GM19467 (cell line): Measurements from ENCODE around the gene PRDM16.
"Not testable (repeated sequence)": the region's sequence is repeated elsewhere in the genome, so short reads cannot be mapped to it uniquely, and the experiment has no call there.

Source experiments
- ATAC-seq: cut with Tn5 transposase; IDR thresholded peaks from one replicate; pipeline ENCODE4 v1.9.1; 2021; ENCODE audit warnings: mild to moderate bottlenecking, moderate library complexity; ENCODE audit not compliant: unreplicated experiment

Gene PRDM16

GRCh38 chr1:3271866-3272265, 202.9 kb downstream of the PRDM16 start:
- no peak for ATAC-seq

DNA sequence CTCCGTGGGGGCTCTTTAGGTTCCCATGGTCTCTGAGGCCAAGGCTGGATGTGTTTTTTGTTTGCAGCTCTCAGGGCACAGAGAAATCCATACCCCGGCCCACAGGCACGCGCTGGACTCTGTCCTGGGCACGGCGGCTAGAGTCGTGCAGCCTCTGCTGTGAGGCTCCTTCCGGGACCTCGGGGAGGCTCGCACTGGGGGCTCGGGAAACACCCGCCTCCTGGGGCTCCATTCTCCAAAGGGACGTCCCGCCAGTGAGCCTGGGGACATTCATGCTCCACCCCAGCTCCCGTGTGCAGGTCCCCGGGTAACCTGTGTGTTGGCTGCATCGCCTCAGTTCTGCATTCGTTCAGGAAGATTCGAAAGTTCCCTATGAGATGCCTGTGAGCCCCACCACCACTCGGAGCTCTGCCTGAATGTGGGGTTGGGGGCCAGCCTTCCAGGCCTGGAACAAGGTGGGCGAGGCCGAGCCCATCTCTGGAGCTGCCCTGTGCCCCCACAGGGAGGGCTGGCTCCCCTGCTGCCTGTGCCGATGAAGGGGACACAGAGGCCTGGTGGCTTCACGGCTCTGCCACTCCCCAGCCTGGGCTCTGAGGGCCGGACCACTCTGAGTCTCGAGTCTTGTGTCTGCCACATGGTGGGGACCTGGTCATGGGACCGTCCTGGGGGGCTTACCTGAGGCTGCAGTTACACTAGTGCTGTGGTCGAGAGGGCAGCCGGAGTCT, 203.5 kb downstream of the PRDM16 start:
- ATAC-seq, result no peak

DNA sequence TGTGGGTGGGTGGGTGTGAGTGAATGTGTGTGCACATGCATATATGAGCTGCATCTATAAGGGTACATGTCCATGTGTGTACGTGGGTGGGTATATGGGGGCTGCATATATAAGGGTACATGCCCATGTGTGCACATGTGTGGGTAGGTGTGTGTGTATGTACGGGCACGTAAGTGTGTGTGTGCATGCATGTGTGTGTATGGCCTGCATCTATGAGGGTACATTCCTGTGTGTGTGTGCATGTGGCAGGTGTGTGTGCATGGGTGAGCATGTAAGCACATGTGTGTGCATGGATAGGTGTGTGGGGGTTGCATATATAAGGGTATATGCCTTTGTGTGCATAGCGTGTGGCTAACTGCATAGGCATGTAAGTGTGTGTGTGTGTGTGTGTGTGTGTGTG, 204.4 kb downstream of the PRDM16 start:
- ATAC-seq, result no peak

- ATAC-seq, result no peak
Observed at GRCh38 chr1:3274972-3275371, 206.0 kb downstream of the PRDM16 start.

DNA sequence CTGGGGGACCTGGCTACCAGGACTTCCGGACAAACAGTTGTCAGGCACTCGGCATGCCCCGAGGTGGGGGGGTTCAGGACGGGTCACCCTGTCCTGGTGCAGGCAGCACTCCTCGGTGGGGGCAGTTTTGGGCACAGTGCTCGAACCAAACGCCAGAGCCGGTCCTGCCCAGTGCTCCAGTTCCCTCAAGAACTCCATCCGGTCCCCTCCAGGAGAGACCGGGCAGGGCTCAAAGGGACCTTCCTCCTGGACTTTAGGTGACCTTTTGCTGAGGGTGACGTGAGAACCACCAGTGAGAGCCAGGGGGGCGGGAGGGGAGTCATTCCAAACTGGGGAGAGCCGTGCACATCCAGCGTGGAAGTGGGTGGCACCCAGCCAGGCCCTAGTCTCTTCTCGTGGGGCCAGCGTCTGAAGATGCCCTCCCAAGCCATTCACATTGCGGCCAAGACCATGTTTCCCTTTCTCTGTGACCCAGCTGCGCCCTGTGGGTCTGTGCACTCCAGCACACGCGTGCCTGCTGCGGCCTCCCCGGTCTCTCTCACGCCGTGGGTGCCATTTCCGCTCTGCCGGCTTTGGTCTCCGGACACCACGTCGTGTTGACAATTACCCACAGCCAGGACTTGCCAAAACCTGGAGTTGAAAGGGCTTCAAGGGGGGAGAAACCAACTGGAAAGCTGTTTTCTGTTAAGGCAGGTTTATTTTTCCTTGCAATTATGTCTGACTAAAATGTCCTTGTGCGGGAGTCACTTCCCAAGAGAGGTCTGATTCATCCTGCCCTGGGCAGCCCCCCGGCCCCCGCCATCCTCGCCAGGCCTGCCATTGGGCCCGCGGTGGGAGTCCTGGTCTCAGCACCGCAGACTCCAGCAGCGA, 206.7 kb downstream of the PRDM16 start:
- no peak for ATAC-seq

- ATAC-seq, result no peak
Observed at GRCh38 chr1:3276341-3276800, 207.4 kb downstream of the PRDM16 start.

DNA sequence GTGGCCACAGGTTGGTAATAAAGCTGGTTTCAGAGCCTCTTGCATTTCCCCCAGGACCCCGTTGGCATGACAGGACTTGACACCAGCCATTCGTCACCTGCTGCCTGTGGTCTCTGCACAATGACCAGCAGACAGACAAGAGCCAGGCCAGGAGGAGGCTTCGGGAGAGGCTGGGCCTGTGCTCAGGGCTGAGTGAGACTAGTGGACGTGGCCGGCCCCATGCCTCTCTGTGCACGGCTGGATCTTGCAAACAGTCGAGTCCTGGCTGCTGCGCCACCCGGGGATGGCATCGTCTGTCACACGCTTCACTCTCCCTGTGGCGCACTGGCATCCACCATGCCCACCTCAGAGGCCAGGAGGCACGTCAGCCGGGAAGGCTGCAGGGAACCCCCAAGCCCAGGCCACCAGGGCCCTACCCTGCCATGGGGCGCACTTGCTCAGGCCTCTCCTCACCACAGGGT, 208.0 kb downstream of the PRDM16 start:
- no peak for ATAC-seq

GRCh38 chr1:3277623-3278022, 208.6 kb downstream of the PRDM16 start:
- no peak for ATAC-seq

DNA sequence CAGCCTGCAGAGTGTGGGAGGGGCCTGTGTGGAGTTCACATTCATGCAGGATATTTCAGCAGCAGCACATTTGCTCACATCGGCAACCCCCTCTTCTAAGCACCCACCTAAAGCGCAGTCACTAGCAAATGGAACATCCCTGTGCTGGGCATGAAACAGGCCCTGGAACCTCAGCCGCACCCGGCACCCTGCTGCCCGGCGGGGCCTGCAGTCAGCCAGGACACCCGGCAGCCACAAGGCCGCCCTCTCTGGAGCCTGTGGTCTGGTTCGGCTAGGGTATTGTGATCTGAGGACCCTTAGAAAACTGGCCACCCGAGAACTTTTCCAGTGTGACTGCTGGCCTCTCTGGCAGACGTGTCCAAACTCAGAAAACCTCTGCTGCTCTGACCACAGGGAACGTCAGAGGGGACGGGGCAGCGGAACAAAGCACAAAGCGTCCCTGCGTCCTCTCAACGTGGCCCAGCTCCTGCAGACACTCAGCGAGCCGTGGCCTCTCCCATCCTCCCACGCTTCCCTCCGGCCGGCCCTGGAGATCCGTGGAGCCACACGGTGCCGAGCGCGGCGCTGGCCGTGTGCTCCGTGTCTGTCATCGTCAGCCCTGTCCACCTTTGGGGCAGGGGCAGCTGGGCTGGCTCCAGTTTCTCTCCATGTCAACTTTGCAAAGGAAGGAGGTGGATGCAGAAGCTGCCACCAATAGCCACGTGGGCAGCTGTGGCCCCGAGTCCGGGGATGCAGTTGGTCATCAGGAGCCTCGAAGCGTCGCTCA, 209.6 kb downstream of the PRDM16 start:
- ATAC-seq, result no peak

DNA sequence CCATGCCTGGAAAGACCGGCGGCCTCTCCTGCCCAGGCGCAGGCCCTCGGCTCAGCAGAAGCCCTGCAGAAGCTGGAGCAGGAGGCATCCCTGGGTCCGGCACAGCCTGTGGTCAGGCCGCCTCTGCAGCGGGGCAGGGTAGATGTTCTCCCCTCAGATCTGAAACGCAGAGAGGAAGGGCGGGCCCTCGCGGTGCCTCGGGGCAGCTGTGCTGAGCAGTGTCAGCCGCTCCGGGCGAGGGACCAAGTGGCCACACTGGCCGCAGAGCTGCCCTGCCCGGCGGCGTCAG, 210.1 kb downstream of the PRDM16 start:
- no peak for ATAC-seq

DNA sequence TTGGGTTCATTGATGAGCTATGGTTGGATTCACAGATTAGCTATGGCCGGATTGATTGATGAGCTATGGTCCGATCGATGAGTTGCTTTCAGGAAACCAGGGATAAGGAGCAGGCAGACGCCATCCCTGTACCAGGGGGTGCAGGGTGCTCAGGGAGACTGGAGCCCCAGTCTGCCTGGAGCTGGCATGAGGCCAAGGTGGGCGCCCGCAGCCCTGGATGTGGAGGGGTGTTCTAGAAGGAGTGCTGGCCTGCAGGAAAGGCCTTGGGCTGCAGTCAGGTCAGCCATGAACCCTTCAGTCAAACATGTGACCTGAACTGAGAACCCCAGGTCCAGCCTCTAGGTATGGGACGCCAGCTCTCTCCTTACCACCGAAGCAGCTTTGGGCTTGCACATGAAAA, 212.7 kb downstream of the PRDM16 start:
- no peak for ATAC-seq

- ATAC-seq, result no peak
Observed at GRCh38 chr1:3282186-3282585, 213.2 kb downstream of the PRDM16 start.

DNA sequence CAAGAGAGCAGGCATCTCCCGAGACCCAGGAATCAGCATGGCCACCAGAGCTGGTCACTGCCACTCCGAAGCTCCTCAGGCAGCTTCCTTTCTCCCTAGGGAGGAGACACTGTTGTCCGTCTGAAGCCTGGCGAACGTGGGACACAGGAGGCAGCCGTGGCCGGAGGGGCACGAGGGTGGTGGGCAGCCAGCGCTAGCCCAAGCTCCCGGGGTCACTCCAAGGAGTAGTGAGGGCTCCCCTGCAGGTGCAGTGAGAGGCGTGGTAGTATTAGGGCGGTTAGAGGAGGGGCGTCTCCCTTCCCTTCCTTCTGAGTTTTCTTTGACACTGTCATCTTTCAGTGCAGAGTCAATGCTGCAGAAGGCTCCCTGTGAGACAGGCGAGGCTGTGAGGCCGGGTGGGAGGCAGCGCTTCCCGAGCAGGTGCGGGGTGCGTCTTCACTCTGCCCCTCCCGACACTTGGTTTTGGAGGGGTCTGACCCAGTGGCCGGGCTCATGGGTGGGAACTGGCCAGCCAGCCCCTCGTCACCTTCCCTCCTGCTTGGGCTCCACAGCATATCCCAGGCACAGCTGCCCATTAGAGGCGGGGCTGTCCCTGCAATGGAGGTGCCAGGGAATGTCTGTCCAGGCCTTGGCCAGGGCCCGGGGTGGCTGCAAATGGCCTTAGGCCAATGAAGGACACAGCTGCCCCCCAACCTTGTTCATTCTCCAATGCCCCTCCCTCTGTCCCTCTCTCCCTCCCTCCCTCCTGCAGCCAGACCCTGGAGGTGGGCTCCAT, 213.8 kb downstream of the PRDM16 start:
- ATAC-seq, result no peak

GRCh38 chr1:3283849-3284248, 214.8 kb downstream of the PRDM16 start:
- no peak for ATAC-seq

DNA sequence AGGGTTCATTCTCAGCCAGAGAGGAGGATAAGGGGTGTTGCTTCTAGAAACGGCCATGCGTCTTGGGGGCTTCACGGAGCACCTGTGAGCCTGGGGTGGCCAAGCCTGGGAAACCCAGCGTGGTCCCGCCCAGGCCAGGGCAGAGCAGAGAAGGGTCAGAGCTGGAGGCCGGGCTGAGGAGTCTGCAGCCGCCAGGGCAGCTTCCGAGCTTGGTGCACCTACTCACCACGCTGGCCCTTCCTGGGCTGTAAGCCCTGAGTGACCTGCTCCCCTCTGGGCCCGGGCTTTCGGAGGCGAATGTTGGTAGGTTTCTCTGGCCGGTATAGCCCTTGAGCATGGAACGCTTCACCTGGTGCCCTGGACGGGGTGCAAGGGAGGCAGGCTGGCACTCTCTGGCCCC, 215.7 kb downstream of the PRDM16 start:
- no peak for ATAC-seq

DNA sequence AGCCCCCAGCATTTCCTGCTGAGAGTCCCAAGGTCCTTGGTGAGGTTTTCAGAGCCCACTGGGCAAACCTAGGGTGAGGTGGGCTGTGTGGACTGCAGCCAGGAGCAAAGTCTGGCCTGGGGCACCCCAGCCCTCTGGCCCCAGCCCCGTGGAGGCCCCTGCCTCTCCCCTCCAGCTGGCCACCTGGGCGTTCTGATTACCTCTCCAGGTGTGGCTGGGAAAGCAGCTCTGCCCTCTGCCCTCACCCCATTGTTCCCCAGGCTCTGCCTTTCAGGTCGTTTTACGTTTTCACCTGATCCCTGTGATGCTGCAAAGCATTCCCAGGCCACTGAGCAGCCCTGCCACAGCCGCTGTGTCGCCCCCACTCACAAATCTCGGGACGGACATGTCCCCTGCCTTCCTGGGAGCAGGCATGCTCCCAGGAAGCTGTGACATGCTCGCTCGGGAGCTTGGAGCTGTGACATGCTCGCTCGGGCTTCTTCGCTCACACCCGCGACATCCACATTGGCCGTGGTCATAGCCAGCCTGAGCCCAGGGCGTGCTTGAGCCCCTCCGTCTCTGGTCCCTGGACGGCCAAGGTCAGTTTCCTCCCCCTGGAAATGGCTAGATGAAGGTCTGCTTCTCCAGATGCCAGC, 216.2 kb downstream of the PRDM16 start:
- ATAC-seq, result no peak

GRCh38 chr1:3287095-3287494, 218.1 kb downstream of the PRDM16 start:
- ATAC-seq, result not testable (repeated sequence)

DNA sequence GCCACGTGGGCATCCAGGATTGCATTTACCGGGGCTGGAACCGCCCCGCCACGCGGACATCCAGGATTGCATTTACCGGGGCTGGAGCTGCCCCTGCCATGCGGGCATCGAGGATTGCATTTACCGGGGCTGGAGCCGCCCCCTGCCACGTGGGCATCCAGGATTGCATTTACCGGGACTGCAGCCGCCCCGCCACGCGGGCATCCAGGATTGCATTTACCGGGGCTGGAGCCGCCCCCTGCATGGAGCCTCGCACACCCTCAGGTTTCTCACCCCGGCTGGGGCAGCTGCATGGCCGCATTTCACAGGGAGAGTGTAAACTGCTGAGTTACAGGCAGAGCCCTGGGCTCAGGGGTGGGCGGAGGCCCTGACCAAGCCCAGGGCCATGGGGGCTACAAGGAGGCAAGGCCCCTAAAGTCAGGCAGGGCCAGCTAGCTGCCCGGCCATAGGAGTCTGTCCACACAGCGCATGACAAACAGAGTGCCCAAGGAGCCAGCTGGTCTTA, 218.7 kb downstream of the PRDM16 start:
- no peak for ATAC-seq

- ATAC-seq, result no peak
Observed at GRCh38 chr1:3289502-3289901, 220.5 kb downstream of the PRDM16 start.

- ATAC-seq, result no peak
Observed at GRCh38 chr1:3290438-3290837, 221.4 kb downstream of the PRDM16 start.
